Smooth muscle cell (in vitro differentiated cells): ENCODE results near the gene GRIPAP1. TPM values are rescaled to one million over a fixed set of nuclear protein-coding genes. Genes with fewer than 3 reads are reported as not detected.

Experiments
- DNase-seq: peaks from one replicate; lab custom pipeline; 2025; ENCODE audit not compliant: unreplicated experiment; lab: John Stamatoyannopoulos, UW
- H2AFZ ChIP-seq: fragments of 200-600 bp; sonication (generic); 2 replicates; pipeline ENCODE4 v1.6.0; 2016; ENCODE audit warnings: antibody characterized with exemption, low read depth, mild to moderate bottlenecking
- H3F3A ChIP-seq: fragments of 200-600 bp; sonication (generic); 2 replicates; pipeline ENCODE4 v1.6.0; 2017; ENCODE audit warnings: antibody characterized with exemption, low read depth
- H3K27ac ChIP-seq: fragments of 200-600 bp; sonication (generic); 2 replicates; pipeline ENCODE4 v1.5.1; 2016; ENCODE audit warnings: low read depth, mild to moderate bottlenecking
- H3K27me3 ChIP-seq: fragments of 200-600 bp; sonication (generic); 2 replicates; pipeline ENCODE4 v1.6.1; 2016; ENCODE audit warnings: low read depth, mild to moderate bottlenecking
- H3K36me3 ChIP-seq: fragments of 200-600 bp; sonication (generic); 2 replicates; pipeline ENCODE4 v1.5.1; 2016; ENCODE audit warnings: low read depth
- H3K4me1 ChIP-seq: fragments of 200-600 bp; sonication (generic); 2 replicates; pipeline ENCODE4 v1.5.1; 2016; ENCODE audit warnings: low read depth
- H3K4me2 ChIP-seq: fragments of 200-600 bp; sonication (generic); 2 replicates; pipeline ENCODE4 v1.6.0; 2016; ENCODE audit warnings: mild to moderate bottlenecking
- H3K4me3 ChIP-seq: fragments of 200-600 bp; sonication (generic); 2 replicates; pipeline ENCODE4 v1.5.1; 2016; ENCODE audit warnings: mild to moderate bottlenecking
- H3K79me2 ChIP-seq: fragments of 200-600 bp; sonication (generic); 2 replicates; pipeline ENCODE4 v1.6.0; 2016; ENCODE audit warnings: low read depth, mild to moderate bottlenecking
- H3K9ac ChIP-seq: fragments of 200-600 bp; sonication (generic); 2 replicates; pipeline ENCODE4 v1.6.0; 2016; ENCODE audit warnings: low read depth
- H3K9me3 ChIP-seq: fragments of 200-600 bp; sonication (generic); replicated peaks from 2 replicates; pipeline ENCODE4 v1.5.1; 2016; ENCODE audit warnings: low read depth
- H4K20me1 ChIP-seq: fragments of 200-600 bp; sonication (generic); 2 replicates; pipeline ENCODE4 v1.6.0; 2016; ENCODE audit warnings: low read depth
- CTCF ChIP-seq: fragments of 200-600 bp; sonication (generic); IDR thresholded peaks from 2 replicates; pipeline ENCODE4 v1.5.1; 2017; ENCODE audit warnings: borderline replicate concordance, mild to moderate bottlenecking, antibody characterized with exemption; ENCODE audit not compliant: insufficient read depth, poor library complexity, severe bottlenecking
- WGBS: methylation state at CpG from one replicate; pipeline ENCODE4 v1.1.7; 2016; ENCODE audit warnings: low lambda C conversion rate; 5-methylcytosine and 5-hydroxymethylcytosine counted together
- polyA plus RNA-seq: library from polyadenylated mRNA; unstranded; fragments of >200 nt; fragmentation: Nextera tagmentation; extraction: Ambion mirVana; gene quantifications from 2 replicates; pipeline ENCODE4 v1.2.1, GENCODE V29; 2016
- small RNA-seq: library from RNA; depleted of rRNA; stranded (forward); fragments of <200 nt; gene quantifications from one replicate; pipeline ENCODE3, GENCODE V24; 2014
- total RNA-seq: library from RNA; depleted of rRNA; stranded (reverse); fragments of >200 nt; gene quantifications from 2 replicates; pipeline ENCODE4 v1.2.3, GENCODE V29; 2014

GRIPAP1 gene
- total and polyA plus RNA-seq, 2 experiments from 2014 or later: 10.0 to 14.9 TPM

GRCh38 chrX:48923771-48924170 is 78.3 kb downstream of the GRIPAP1 start:
- Histone ChIP-seq H3K9ac (no peak overlapping the region), H3K9me3 (no peaks in the 10 kb centered on the region), H2AFZ (no peak overlapping the region), H3K27me3 (no peaks in the 10 kb centered on the region), H3K27ac (no peak overlapping the region), H3F3A (no peaks in the 10 kb centered on the region), H3K79me2 (peaks cover 3% of the 10 kb centered on the region), H3K36me3 (no peaks in the 10 kb centered on the region), H3K4me3 (no peak overlapping the region), H3K4me2 (no peak overlapping the region), H4K20me1 (peaks cover 15% of the 10 kb centered on the region), H3K4me1 (peaks cover 9% of the 10 kb centered on the region)
- DNase-seq: no peak
- no peak for TF ChIP-seq CTCF
- 96% methylated on average over 13 of the region's 13 CpGs for WGBS

Small RNAs within 50 kb of the gene (small RNA-seq; reads per million reads assigned to genes)
- not detected for gene RNU6-722P

Other genes starting within 250 kb of the GRIPAP1 start
- not detected in 2 replicates for gene GLOD5, start 240.5 kb downstream of the GRIPAP1 start, total RNA-seq
- gene GLOD5, start 240.5 kb downstream of the GRIPAP1 start, polyA plus RNA-seq: not detected in 2 replicates
- not detected in 2 replicates for gene GATA1, start 215.7 kb downstream of the GRIPAP1 start, total RNA-seq
- not detected in 2 replicates for gene GATA1, start 215.7 kb downstream of the GRIPAP1 start, polyA plus RNA-seq
- 46.0 and 76.1 TPM in 2 replicates for gene HDAC6, start 200.2 kb downstream of the GRIPAP1 start, total RNA-seq
- gene HDAC6, start 200.2 kb downstream of the GRIPAP1 start, polyA plus RNA-seq: 68.9 and 71.3 TPM in 2 replicates
- gene ERAS, start 175.8 kb downstream of the GRIPAP1 start, total RNA-seq: not detected in 2 replicates
- not detected in 2 replicates for gene ERAS, start 175.8 kb downstream of the GRIPAP1 start, polyA plus RNA-seq
- gene PCSK1N, start 166.7 kb downstream of the GRIPAP1 start, total RNA-seq: 7.8 and 11.6 TPM in 2 replicates
- 14.4 and 51.9 TPM in 2 replicates for gene PCSK1N, start 166.7 kb downstream of the GRIPAP1 start, polyA plus RNA-seq
- gene TIMM17B, start 104.5 kb downstream of the GRIPAP1 start, total RNA-seq: 68.6 and 78.8 TPM in 2 replicates
- 134 and 141 TPM in 2 replicates for gene TIMM17B, start 104.5 kb downstream of the GRIPAP1 start, polyA plus RNA-seq
- 17.0 and 20.6 TPM in 2 replicates for gene PQBP1, start 104.3 kb downstream of the GRIPAP1 start, total RNA-seq
- gene PQBP1, start 104.3 kb downstream of the GRIPAP1 start, polyA plus RNA-seq: 46.7 and 48.2 TPM in 2 replicates
- gene SLC35A2, start 90.6 kb downstream of the GRIPAP1 start, total RNA-seq: 72.0 and 73.3 TPM in 2 replicates
- gene SLC35A2, start 90.6 kb downstream of the GRIPAP1 start, polyA plus RNA-seq: 98.2 and 99.9 TPM in 2 replicates
- 7.6 and 9.4 TPM in 2 replicates for gene PIM2, start 83.2 kb downstream of the GRIPAP1 start, total RNA-seq
- gene PIM2, start 83.2 kb downstream of the GRIPAP1 start, polyA plus RNA-seq: 7.4 and 8.7 TPM in 2 replicates
- 30.7 and 36.1 TPM in 2 replicates for gene OTUD5, start 44.7 kb downstream of the GRIPAP1 start, total RNA-seq
- 55.1 and 62.1 TPM in 2 replicates for gene OTUD5, start 44.7 kb downstream of the GRIPAP1 start, polyA plus RNA-seq
- 0.94 and 1.2 TPM in 2 replicates for gene KCND1, start 30.4 kb downstream of the GRIPAP1 start, total RNA-seq
- 3.0 and 3.3 TPM in 2 replicates for gene KCND1, start 30.4 kb downstream of the GRIPAP1 start, polyA plus RNA-seq
- gene TFE3, start 41.1 kb upstream of the GRIPAP1 start, total RNA-seq: 23.6 and 27.0 TPM in 2 replicates
- 35.2 and 40.7 TPM in 2 replicates for gene TFE3, start 41.1 kb upstream of the GRIPAP1 start, polyA plus RNA-seq
- 1.3 and 2.0 TPM in 2 replicates for gene CCDC120, start 56.7 kb upstream of the GRIPAP1 start, total RNA-seq
- gene CCDC120, start 56.7 kb upstream of the GRIPAP1 start, polyA plus RNA-seq: 5.4 and 9.9 TPM in 2 replicates
- gene PRAF2, start 71.7 kb upstream of the GRIPAP1 start, total RNA-seq: 21.3 and 43.6 TPM in 2 replicates
- gene PRAF2, start 71.7 kb upstream of the GRIPAP1 start, polyA plus RNA-seq: 134 and 143 TPM in 2 replicates
- gene WDR45, start 77.6 kb upstream of the GRIPAP1 start, total RNA-seq: 31.4 and 39.6 TPM in 2 replicates
- 38.9 and 49.1 TPM in 2 replicates for gene WDR45, start 77.6 kb upstream of the GRIPAP1 start, polyA plus RNA-seq
- 15.5 and 28.0 TPM in 2 replicates for gene GPKOW, start 121.5 kb upstream of the GRIPAP1 start, total RNA-seq
- 32.0 and 32.4 TPM in 2 replicates for gene GPKOW, start 121.5 kb upstream of the GRIPAP1 start, polyA plus RNA-seq
- gene MAGIX, start 160.5 kb upstream of the GRIPAP1 start, total RNA-seq: 0.45 and 1.3 TPM in 2 replicates
- 3.8 and 6.9 TPM in 2 replicates for gene MAGIX, start 160.5 kb upstream of the GRIPAP1 start, polyA plus RNA-seq
- 114 and 190 TPM in 2 replicates for gene PLP2, start 169.6 kb upstream of the GRIPAP1 start, total RNA-seq
- gene PLP2, start 169.6 kb upstream of the GRIPAP1 start, polyA plus RNA-seq: 237 and 295 TPM in 2 replicates
- 3.5 and 11.3 TPM in 2 replicates for gene PRICKLE3, start 184.1 kb upstream of the GRIPAP1 start, total RNA-seq
- 11.5 and 14.5 TPM in 2 replicates for gene PRICKLE3, start 184.1 kb upstream of the GRIPAP1 start, polyA plus RNA-seq
- gene SYP, start 197.9 kb upstream of the GRIPAP1 start, total RNA-seq: not detected in 2 replicates
- 0.28 TPM in 1 of 2 replicates, not detected in the other for gene SYP, start 197.9 kb upstream of the GRIPAP1 start, polyA plus RNA-seq
- 0.09 TPM in 1 of 2 replicates, not detected in the other for gene CACNA1F, start 231.1 kb upstream of the GRIPAP1 start, total RNA-seq
- 0.20 and 0.34 TPM in 2 replicates for gene CACNA1F, start 231.1 kb upstream of the GRIPAP1 start, polyA plus RNA-seq
- gene CCDC22, start 233.2 kb upstream of the GRIPAP1 start, total RNA-seq: 9.3 and 13.8 TPM in 2 replicates
- gene CCDC22, start 233.2 kb upstream of the GRIPAP1 start, polyA plus RNA-seq: 16.2 and 19.1 TPM in 2 replicates